Liver (tissue), 9 donors: ENCODE measurements around the gene PC. TPM values are rescaled to one million over a fixed set of nuclear protein-coding genes. Genes with fewer than 3 reads are reported as not detected.
A peak's percentile ranks its signal among the peaks of the same experiment; 100 is the strongest.

Experiments
- DNase-seq: peaks from one replicate; pipeline ENCODE4 v3.0.0-alpha.2; 2017; ENCODE audit warnings: low spot score
- H3K27ac ChIP-seq, 2 donors: one replicate each; pipeline ENCODE4 v1.7.0; 2013; ENCODE audit warnings: inconsistent platforms in 2 of 2, low read length in 2 of 2, control low read depth in 1 of 2, low read depth in 1 of 2, mild to moderate bottlenecking in 1 of 2
- H3K27me3 ChIP-seq, 4 donors: one replicate each; pipeline versions ENCODE4 v1.6.1 to v1.7.0; 2013; ENCODE audit warnings: low read length in 3 of 4, inconsistent platforms in 1 of 4, mild to moderate bottlenecking in 1 of 4, moderate library complexity in 1 of 4; ENCODE audit not compliant: control insufficient read depth in 4 of 4, insufficient read depth in 4 of 4
- H3K36me3 ChIP-seq, 4 donors: one replicate each; pipeline versions ENCODE4 v1.6.1 to v1.7.0; 2013; ENCODE audit warnings: low read length in 3 of 4, mild to moderate bottlenecking in 3 of 4, low read depth in 1 of 4, moderate library complexity in 1 of 4; ENCODE audit not compliant: control insufficient read depth in 4 of 4, insufficient read depth in 3 of 4
- H3K4me1 ChIP-seq, 4 donors: one replicate each; pipeline versions ENCODE4 v1.6.1 to v1.7.0; 2013; ENCODE audit warnings: low read length in 3 of 4, mild to moderate bottlenecking in 3 of 4, moderate library complexity in 1 of 4; ENCODE audit not compliant: control insufficient read depth in 4 of 4, insufficient read depth in 4 of 4
- H3K4me3 ChIP-seq, 3 donors: one replicate each; pipeline versions ENCODE4 v1.6.1 to v1.7.0; 2013; ENCODE audit warnings: low read length in 3 of 3, control low read depth in 1 of 3, low read depth in 1 of 3, mild to moderate bottlenecking in 1 of 3
- H3K9ac ChIP-seq, 2 donors: one replicate each; pipeline ENCODE4 v1.7.0; 2013; ENCODE audit warnings: low read length in 2 of 2, mild to moderate bottlenecking in 2 of 2, moderate library complexity in 2 of 2, control low read depth in 1 of 2, low read depth in 1 of 2
- H3K9me3 ChIP-seq, 4 donors: one replicate each; pipeline versions ENCODE4 v1.6.1 to v1.7.0; 2013; ENCODE audit warnings: low read length in 3 of 4; ENCODE audit not compliant: control insufficient read depth in 4 of 4
- ATF3 ChIP-seq: IDR thresholded peaks from 2 replicates; pipeline ENCODE4 v1.6.1; 2016; ENCODE audit warnings: antibody characterized with exemption
- CTCF ChIP-seq: fragments of 150-350 bp; IDR thresholded peaks from 2 replicates; pipeline ENCODE4 v1.5.1; 2017; ENCODE audit warnings: improper control_type of control experiment, low read depth, low read length; ENCODE audit not compliant: missing input control
- EGR1 ChIP-seq, 2 donors: IDR thresholded peaks; 2 replicates each; pipeline ENCODE4 v1.6.1; 2016 to 2018; ENCODE audit warnings: antibody characterized with exemption in 2 of 2, low read depth in 2 of 2
- FOXA1 ChIP-seq: IDR thresholded peaks from 2 replicates; pipeline ENCODE4 v1.6.1; 2016; ENCODE audit warnings: antibody characterized with exemption
- FOXA2 ChIP-seq: IDR thresholded peaks from 2 replicates; pipeline ENCODE4 v1.6.1; 2016; ENCODE audit warnings: antibody characterized with exemption
- GABPA ChIP-seq, 2 donors: IDR thresholded peaks in 1 of 2; conservative IDR thresholded peaks in 1 of 2; 2 replicates each; pipeline ENCODE4 v1.6.1; 2016; ENCODE audit warnings: antibody characterized with exemption in 2 of 2, mild to moderate bottlenecking in 1 of 2, moderate library complexity in 1 of 2
- HNF4A ChIP-seq, 2 donors: conservative IDR thresholded peaks; 2 replicates each; pipeline ENCODE4 v1.6.1; 2016; ENCODE audit warnings: antibody characterized with exemption in 2 of 2, mild to moderate bottlenecking in 2 of 2
- HNF4G ChIP-seq: IDR thresholded peaks from 2 replicates; pipeline ENCODE4 v1.6.1; 2016; ENCODE audit warnings: antibody characterized with exemption
- JUND ChIP-seq, 2 donors: IDR thresholded peaks; 2 replicates each; pipeline ENCODE4 v1.6.1; 2016; ENCODE audit warnings: antibody characterized with exemption in 2 of 2
- MAX ChIP-seq: IDR thresholded peaks from 2 replicates; pipeline ENCODE4 v1.6.1; 2016; ENCODE audit warnings: antibody characterized with exemption
- NR2F2 ChIP-seq: IDR thresholded peaks from 2 replicates; pipeline ENCODE4 v1.6.1; 2016; ENCODE audit warnings: antibody characterized with exemption
- RAD21 ChIP-seq, 2 donors: IDR thresholded peaks; 2 replicates each; pipeline ENCODE4 v1.6.1; 2016; ENCODE audit warnings: antibody characterized with exemption in 2 of 2, mild to moderate bottlenecking in 2 of 2
- REST ChIP-seq: IDR thresholded peaks from 2 replicates; pipeline ENCODE4 v1.6.1; 2016; ENCODE audit warnings: antibody characterized with exemption, mild to moderate bottlenecking
- RXRA ChIP-seq, 2 donors: IDR thresholded peaks; 2 replicates each; pipeline ENCODE4 v1.6.1; 2017 to 2018; ENCODE audit warnings: antibody characterized with exemption in 2 of 2, mild to moderate bottlenecking in 1 of 2
- SP1 ChIP-seq: IDR thresholded peaks from 2 replicates; pipeline ENCODE4 v1.6.1; 2018; ENCODE audit warnings: antibody characterized with exemption, mild to moderate bottlenecking
- TAF1 ChIP-seq: conservative IDR thresholded peaks from 2 replicates; pipeline ENCODE4 v1.6.1; 2016; ENCODE audit warnings: antibody characterized with exemption, mild to moderate bottlenecking
- YY1 ChIP-seq: IDR thresholded peaks from 2 replicates; pipeline ENCODE4 v1.6.1; 2016; ENCODE audit warnings: antibody characterized with exemption, mild to moderate bottlenecking
- ZBTB33 ChIP-seq: IDR thresholded peaks from 2 replicates; pipeline ENCODE4 v1.6.1; 2016; ENCODE audit warnings: antibody characterized with exemption
- WGBS: extraction: QIAGEN DNeasy Blood & Tissue Kit; methylation state at CpG from one replicate; pipeline ENCODE4 v1.1.7; 2013; 5-methylcytosine and 5-hydroxymethylcytosine counted together
- polyA plus RNA-seq, 2 donors: library from polyadenylated mRNA; stranded (reverse) in 1 of 2; unstranded in 1 of 2; fragments of 200-250 nt in 1 of 2; fragments of >200 nt in 1 of 2; fragmentation: Nextera tagmentation in 1 of 2; extraction: Ambion mirVana in 1 of 2; gene quantifications; one replicate each; pipeline versions ENCODE4 v1.2.1 to v1.2.3, GENCODE V29; 2013 to 2015
- total RNA-seq, 2 donors: library from RNA; depleted of rRNA; stranded (reverse); fragments of >200 nt; gene quantifications; one replicate each; pipeline ENCODE4 v1.2.3, GENCODE V29; 2014
- donor health status: healthy.
- donor health status: healthy.
- donor health status: healthy.
- donor health status: healthy.
- donor health status: healthy.

The PC gene
- total and polyA plus RNA-seq, 4 donors = 144 to 583 (median 296) TPM

GRCh38 chr11:66907751-66908630 lies 50.2 kb downstream of the PC start:
- H3K4me3 ChIP-seq = peak overlapping the region; percentile 51 to 91 (median 65)
- peaks cover 14 to 51% (median 21%) of the 10 kb centered on the region in 4 donors for H3K4me1 ChIP-seq
- no peaks in the 10 kb centered on the region for H3K27me3 ChIP-seq
- 49% methylated on average over 9 of the region's 9 CpGs for WGBS
- TF ChIP-seq NR2F2 = no peak
- TF ChIP-seq TAF1 = peak; percentile 63
- peak; percentile 39 to 63 for TF ChIP-seq RAD21 (IDR thresholded peaks at IDR 0.05)
- no peak for TF ChIP-seq CTCF
- peak; percentile 31 for TF ChIP-seq HNF4G
- no peak for TF ChIP-seq ATF3
- peak; percentile 91 for TF ChIP-seq SP1
- peak; percentile 24 to 86 for TF ChIP-seq JUND (IDR thresholded peaks at IDR 0.05)
- TF ChIP-seq YY1 = peak; percentile 68
- peak; percentile 91 for TF ChIP-seq MAX
- peak; percentile 40 for TF ChIP-seq REST
- TF ChIP-seq FOXA2 = peak; percentile 43
- peak in 1 of 2 donors; percentile 75 for TF ChIP-seq EGR1 (IDR thresholded peaks at IDR 0.05; ENCODE audit: low read depth in 2 of 2)
- TF ChIP-seq FOXA1 = no peak
- TF ChIP-seq HNF4A (conservative IDR thresholded peaks at IDR 0.05) = peak; percentile 80 to 89
- no peak for TF ChIP-seq GABPA (IDR thresholded peaks at IDR 0.05 in 1 of 2, conservative IDR thresholded peaks at IDR 0.05 in 1 of 2)
- peak; percentile 77 for TF ChIP-seq ZBTB33
- peak; percentile 92 to 97 for TF ChIP-seq RXRA (IDR thresholded peaks at IDR 0.05)
- no peak for DNase-seq
- H3K36me3 ChIP-seq = no peaks in the 10 kb centered on the region
- peak overlapping the region; percentile 71 to 79 for H3K27ac ChIP-seq
- H3K9me3 ChIP-seq = no peaks in the 10 kb centered on the region
- peak overlapping the region in 1 of 2 donors; percentile 26 for H3K9ac ChIP-seq
